Neutrophil (primary cell): Measurements from ENCODE around the gene STK33.

ENCODE experiments used
- H3K27ac ChIP-seq: fragments of 200-600 bp; sonication (generic); 2 replicates; pipeline ENCODE4 v1.5.1; 2016; ENCODE audit warnings: mild to moderate bottlenecking, moderate library complexity
- H3K27me3 ChIP-seq: fragments of 200-600 bp; sonication (generic); 2 replicates; pipeline ENCODE4 v1.6.0; 2016; ENCODE audit warnings: mild to moderate bottlenecking
- H3K36me3 ChIP-seq: fragments of 200-600 bp; sonication (generic); 2 replicates; pipeline ENCODE4 v1.5.1; 2017
- H3K4me1 ChIP-seq, 2 experiments: fragments of 200-600 bp in 1 of 2; sonication (generic) in 1 of 2; 1 replicate in 1 of 2; 2 replicates in 1 of 2; pipeline versions ENCODE4 v1.5.1 to v1.6.1; 2013 to 2016; ENCODE audit warnings: low read depth in 1 of 2, low read length in 1 of 2, mild to moderate bottlenecking in 1 of 2, moderate library complexity in 1 of 2; ENCODE audit not compliant: control insufficient read depth in 1 of 2, insufficient read depth in 1 of 2
- H3K4me3 ChIP-seq, 2 experiments: fragments of 200-600 bp in 1 of 2; sonication (generic) in 1 of 2; 1 replicate in 1 of 2; 2 replicates in 1 of 2; pipeline ENCODE4 v1.5.1; 2013 to 2016; ENCODE audit warnings: low read depth in 1 of 2, low read length in 1 of 2, mild to moderate bottlenecking in 1 of 2, moderate library complexity in 1 of 2
- H3K9me3 ChIP-seq: fragments of 200-600 bp; sonication (generic); 2 replicates; pipeline ENCODE4 v1.5.1; 2016
- CTCF ChIP-seq: fragments of 200-600 bp; sonication (generic); IDR thresholded peaks from 2 replicates; pipeline ENCODE4 v1.5.1; 2016; ENCODE audit warnings: antibody characterized with exemption

STK33 gene

DNA sequence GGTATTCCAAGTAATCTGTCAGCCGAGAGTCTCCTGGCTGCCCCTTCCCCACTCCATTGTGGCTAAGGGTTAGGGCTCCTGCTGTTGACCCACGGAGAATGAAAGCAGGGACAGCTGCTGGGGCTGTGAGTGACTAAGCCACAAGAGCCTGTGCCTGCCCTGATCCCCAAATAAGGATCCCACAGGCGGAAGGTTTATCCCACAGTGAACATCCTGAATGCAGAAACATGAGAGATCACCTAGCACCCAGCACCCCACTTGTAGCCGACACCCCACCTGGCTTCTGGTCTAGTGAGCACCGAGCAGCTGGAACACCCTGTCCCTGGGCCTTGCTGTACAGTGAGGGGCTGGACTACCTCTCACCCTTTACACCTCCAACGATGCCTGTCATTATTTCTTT is 212.7 kb downstream of the STK33 start:
- H3K9me3 ChIP-seq = no peaks in the 10 kb centered on the region
- no peaks in the 10 kb centered on the region for H3K36me3 ChIP-seq
- no peaks in the 10 kb centered on the region for H3K4me1 ChIP-seq
- no peak for TF ChIP-seq CTCF
- H3K27ac ChIP-seq = no peak overlapping the region
- H3K4me3 ChIP-seq = no peak overlapping the region
- H3K27me3 ChIP-seq = no peaks in the 10 kb centered on the region

DNA sequence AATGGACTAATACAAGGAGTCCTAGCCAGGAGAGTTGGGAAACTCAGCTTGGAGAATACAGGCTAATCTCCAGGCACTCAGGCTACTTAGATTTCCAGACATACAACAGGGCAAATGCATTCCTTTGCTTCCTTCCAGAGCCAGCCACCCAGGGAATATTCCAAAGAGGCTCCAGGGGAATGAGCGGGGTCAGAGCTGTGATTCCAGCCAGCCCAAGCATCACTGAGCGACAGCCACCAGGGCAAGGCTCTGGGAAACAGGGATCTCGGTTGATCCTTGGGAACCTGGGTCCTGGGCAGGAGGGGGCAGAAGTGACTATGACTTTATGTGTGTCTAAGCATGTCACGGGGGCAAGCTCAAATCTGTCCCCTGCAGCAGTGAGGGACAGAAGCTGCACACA is 218.1 kb downstream of the STK33 start:
- no peaks in the 10 kb centered on the region for H3K27me3 ChIP-seq
- no peak overlapping the region for H3K27ac ChIP-seq
- no peak overlapping the region for H3K4me3 ChIP-seq
- H3K4me1 ChIP-seq = no peaks in the 10 kb centered on the region
- no peaks in the 10 kb centered on the region for H3K9me3 ChIP-seq
- no peaks in the 10 kb centered on the region for H3K36me3 ChIP-seq
- no peak for TF ChIP-seq CTCF

DNA sequence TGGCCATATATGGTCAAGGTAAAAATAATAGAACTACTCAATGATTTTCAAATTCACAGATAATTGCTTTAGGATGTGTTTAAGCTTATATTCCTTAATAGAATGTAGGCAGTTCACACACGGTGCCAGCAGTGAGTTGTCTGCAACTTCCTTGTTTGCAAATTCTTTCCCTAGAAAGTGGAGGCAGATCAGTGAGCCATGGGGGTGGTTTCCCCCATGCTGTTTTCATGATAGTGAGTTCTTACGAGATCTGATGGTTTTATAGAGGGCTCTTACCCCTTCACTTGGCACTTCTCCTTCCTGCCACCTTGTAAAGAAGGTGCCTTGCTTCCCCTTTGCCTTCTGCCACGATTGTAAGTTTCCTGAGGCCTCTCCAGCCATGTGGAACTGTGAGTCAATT is 218.6 kb downstream of the STK33 start:
- no peak overlapping the region for H3K27ac ChIP-seq
- TF ChIP-seq CTCF = no peak

GRCh38 chr11:8374716-8375115 is 219.3 kb downstream of the STK33 start:
- no peak overlapping the region for H3K27ac ChIP-seq
- TF ChIP-seq CTCF = no peak
- no peaks in the 10 kb centered on the region for H3K9me3 ChIP-seq
- H3K4me1 ChIP-seq = no peaks in the 10 kb centered on the region
- no peaks in the 10 kb centered on the region for H3K27me3 ChIP-seq
- no peaks in the 10 kb centered on the region for H3K36me3 ChIP-seq
- no peak overlapping the region for H3K4me3 ChIP-seq

More for the DNA sequence above, 218.6 kb downstream of the STK33 start:
- H3K4me3 ChIP-seq = no peak overlapping the region
- no peaks in the 10 kb centered on the region for H3K27me3 ChIP-seq
- H3K36me3 ChIP-seq = no peaks in the 10 kb centered on the region
- H3K4me1 ChIP-seq = no peaks in the 10 kb centered on the region
- no peaks in the 10 kb centered on the region for H3K9me3 ChIP-seq

- Histone ChIP-seq H3K9me3 (no peaks in the 10 kb centered on the region), H3K4me3 (no peak overlapping the region), H3K4me1 (no peaks in the 10 kb centered on the region)
Observed at GRCh38 chr11:8373519-8374432, 220.3 kb downstream of the STK33 start.

More at GRCh38 chr11:8373519-8374432, 220.3 kb downstream of the STK33 start:
- no peak for TF ChIP-seq CTCF
- Histone ChIP-seq H3K36me3 (no peaks in the 10 kb centered on the region), H3K27me3 (no peaks in the 10 kb centered on the region), H3K27ac (no peak overlapping the region)
